Measurements from ENCODE around the gene UBE2M.

DNA sequence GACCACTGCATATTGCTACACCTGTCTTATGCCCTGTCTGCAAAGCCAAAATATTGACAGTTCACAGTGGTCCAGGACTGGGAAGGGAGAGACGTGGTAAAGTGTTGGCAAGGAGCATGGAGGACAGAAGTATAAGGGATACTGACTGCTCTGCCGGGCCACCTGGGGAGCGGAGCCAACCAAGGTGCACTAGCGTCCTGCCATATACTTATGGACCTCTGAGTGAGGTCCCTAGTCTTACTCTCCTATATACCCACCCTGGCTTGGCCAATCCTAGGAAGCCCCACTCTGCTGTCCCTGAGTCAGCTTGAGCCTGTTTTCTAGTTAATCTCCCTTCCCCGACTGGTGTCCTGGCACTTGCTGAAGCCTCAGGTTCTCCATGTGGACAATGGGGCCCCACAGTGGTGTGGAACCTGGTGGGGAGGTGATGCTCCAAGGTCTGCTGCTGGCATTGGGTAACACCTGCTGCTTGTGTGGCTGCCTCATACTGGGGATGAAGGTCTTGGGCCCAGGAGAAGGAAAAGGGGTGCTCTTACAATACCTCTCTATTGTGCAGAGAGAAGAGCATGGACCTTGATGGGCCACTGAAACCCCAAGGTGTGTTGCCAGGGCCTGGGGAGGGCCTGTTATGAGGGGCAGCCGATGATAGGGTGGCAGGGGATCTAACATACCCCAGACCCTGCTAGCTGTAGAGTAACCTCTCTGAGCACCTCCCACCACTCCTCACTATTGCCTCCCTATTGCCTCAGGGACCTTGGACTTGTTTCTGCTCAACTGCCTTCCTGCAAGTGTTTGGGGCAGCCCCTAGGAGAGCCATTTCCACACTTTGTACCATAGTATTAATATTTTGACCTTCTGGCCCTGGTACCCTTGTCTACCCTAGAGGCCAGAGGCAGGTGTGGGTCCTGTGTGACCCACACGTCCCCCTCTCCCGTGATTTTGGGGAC lies 21.3 kb downstream of the UBE2M start:
- TF ChIP-seq FOXA1 (IDR thresholded peaks at IDR 0.05) = no peak
- TF ChIP-seq HDGF (IDR thresholded peaks at IDR 0.05; ENCODE audit: borderline replicate concordance) = no peak
